GM10248 (cell line): ENCODE data around the gene SPTB.

ENCODE experiments used
- CTCF ChIA-PET: fragments of 300-600 bp; sonication (Branson Sonifier 250); formaldehyde crosslinking; extraction: SDS; loops from one replicate; lab custom pipeline; 2021; ENCODE audit warnings: antibody characterized with exemption; lab: Yijun Ruan, JAX
- POLR2A ChIA-PET: fragments of 350-650 bp; sonication (Branson Sonifier 250); formaldehyde crosslinking; extraction: SDS; loops from one replicate; lab custom pipeline; 2020; ENCODE audit warnings: antibody characterized with exemption; lab: Yijun Ruan, JAX
- DNase-seq: peaks from one replicate; pipeline ENCODE4 v3.0.0; 2012; ENCODE audit errors: extremely low spot score
- TF ChIP-seq, protein P1 (sequence below): IDR thresholded peaks from 2 replicates; pipeline ENCODE4 v1.5.1; 2012; ENCODE audit warnings: mild to moderate bottlenecking, low read depth; ENCODE audit errors: extremely low read depth, missing control alignments, control extremely low read depth

The SPTB gene

DNA sequence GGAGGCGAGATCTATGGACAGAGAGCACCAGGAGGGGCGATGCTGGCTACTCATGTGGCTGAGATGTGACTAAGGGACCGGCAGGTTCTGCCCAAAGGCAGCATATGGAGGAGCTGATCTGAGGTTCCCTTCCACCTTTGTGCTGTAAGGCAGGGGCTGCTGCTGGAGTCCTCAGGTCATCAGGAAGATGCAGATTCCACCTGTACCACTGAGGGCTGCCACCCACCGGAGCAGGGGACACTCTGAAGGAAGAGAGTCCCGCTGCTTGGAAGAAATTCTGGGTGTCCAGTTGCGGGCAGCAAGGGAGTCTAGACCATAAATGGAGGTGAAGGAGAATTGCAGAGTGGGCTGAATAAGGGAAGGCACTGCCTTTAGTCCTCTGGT is 120.2 kb downstream of the SPTB start:
- ChIA-PET POLR2A (no interaction called here), CTCF (interaction anchor here (0.8 to 3.0 kb wide), 8 partner anchors 10 to 214 kb away, joined by 3 to 14 read pairs (median 4); no protein-coding TSS in a partner anchor)
- TF ChIP-seq, protein P1, sequence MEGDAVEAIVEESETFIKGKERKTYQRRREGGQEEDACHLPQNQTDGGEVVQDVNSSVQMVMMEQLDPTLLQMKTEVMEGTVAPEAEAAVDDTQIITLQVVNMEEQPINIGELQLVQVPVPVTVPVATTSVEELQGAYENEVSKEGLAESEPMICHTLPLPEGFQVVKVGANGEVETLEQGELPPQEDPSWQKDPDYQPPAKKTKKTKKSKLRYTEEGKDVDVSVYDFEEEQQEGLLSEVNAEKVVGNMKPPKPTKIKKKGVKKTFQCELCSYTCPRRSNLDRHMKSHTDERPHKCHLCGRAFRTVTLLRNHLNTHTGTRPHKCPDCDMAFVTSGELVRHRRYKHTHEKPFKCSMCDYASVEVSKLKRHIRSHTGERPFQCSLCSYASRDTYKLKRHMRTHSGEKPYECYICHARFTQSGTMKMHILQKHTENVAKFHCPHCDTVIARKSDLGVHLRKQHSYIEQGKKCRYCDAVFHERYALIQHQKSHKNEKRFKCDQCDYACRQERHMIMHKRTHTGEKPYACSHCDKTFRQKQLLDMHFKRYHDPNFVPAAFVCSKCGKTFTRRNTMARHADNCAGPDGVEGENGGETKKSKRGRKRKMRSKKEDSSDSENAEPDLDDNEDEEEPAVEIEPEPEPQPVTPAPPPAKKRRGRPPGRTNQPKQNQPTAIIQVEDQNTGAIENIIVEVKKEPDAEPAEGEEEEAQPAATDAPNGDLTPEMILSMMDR = no peak
- DNase-seq = no peak

DNA sequence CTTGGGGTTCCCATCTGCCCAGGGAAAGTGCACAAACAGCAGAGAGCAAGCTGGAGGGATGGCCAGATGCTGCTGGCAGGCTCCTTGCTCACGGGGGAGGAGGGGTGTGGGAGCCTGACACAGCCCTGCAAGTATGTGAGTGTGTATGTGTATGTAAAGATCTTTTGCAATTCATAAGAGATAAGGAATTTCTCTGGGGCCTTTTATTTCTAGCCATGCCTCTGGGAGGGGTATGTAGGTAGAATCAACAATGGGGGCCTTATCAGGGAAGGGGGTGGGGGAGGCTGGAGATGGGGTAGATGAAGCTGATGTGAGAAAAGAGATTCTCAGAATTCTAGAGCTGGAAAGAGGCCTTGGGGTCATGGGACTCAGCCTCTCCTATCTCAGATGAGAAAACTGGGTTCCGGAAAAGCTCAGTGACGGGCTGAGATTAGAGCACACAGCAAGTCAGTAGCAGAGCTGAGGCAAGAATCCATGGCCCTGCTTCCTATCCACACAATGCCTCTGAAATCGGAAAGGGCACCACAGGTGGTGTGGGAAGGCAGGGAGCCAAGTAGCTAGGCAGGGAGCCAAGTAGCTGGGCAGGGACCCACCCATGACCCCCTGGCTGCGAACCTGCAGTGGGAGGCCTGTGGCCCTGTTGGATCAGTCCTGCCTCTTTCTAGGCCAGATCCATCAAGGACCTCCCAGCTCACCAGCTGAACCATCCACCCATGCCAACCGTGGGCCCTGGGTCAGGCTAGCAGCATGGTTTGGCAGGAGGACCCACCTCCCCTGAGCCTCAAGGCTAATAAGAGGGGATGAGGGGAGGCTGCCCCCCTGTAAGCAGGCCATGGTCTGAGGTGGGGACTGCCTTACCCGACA is 120.8 kb downstream of the SPTB start:
- no peak for DNase-seq
- ChIA-PET CTCF (interaction anchor here (0.8 to 3.0 kb wide), 8 partner anchors 9 to 215 kb away, joined by 3 to 14 read pairs (median 4); no protein-coding TSS in a partner anchor), POLR2A (no interaction called here)
- TF ChIP-seq, protein P1 = no peak

DNA sequence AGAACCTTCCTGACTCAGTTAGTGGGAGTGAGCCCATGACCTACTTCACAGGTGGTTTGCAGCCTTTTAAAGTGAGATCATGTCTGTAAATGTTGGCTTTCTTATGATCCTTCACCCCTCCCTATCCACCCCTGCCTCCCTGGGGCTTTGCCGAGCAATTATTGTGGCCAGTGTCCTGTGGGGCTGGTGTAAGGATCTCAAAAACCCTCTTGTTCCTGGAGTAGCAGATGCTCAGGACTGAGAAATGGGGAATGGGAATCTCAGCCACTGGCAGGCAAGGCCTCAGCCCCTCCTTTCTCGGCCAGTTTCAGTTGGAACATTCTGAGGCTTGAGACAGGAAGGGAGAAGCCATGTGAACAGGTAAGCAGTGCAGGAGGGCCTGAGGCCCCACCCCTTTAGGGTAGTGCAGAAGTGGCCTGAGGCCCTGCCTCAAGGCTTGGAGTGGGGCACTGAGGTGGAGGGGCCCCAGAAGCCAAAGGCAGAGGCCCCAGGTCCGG is 121.6 kb downstream of the SPTB start:
- DNase-seq = no peak
- CTCF ChIA-PET = interaction anchor here (3.0 kb wide), 1 partner anchor 134 kb away, joined by 14 read pairs; no protein-coding TSS in a partner anchor
- TF ChIP-seq, protein P1 = no peak
- POLR2A ChIA-PET = no interaction called here

DNA sequence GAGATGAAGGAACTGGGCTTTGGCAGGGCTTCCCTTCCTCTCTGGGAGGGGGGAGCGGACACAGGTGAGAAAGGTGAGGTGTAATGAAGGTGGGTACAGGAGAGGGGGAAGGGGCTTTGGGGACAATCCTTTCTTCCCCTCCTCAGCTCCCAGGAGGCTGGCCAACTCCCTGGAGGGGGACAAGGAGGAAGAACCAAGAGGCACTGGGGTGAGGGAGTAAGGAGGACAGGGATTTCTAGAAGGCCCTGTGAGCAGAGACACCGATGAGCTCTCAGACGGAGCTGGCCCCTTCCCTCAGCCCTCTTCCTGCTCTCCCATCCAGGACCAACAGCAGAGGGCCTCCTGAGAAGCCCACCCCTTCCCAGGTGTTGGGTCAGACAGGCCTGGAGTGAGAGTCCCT is 122.1 kb downstream of the SPTB start:
- TF ChIP-seq, protein P1 = no peak
- CTCF ChIA-PET = interaction anchor here (3.0 kb wide), 1 partner anchor 135 kb away, joined by 14 read pairs; no protein-coding TSS in a partner anchor
- POLR2A ChIA-PET = no interaction called here
- DNase-seq = no peak

DNA sequence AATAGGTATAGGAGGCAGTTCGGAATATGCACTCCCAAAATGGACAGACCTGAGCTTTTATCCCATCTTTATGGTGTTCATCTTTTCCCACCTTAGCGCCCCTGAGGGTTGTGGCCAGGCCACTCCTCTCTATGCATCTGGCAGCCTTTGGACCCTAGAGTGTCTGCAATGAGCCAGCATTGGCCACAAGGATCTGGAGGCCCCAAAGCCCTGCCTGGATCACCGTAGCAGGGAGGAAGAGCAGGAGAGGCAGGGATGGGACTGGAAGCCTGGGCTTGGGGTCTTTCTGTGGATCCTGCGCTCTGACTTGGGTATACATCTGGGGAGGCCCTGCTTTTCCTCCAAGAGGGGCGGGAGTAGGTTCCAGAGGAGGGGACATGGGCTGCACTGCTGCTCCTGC is 123.0 kb downstream of the SPTB start:
- ChIA-PET CTCF (interaction anchor here (0.7 to 2.4 kb wide), 3 partner anchors 8 to 263 kb away, joined by 3 to 8 read pairs (median 3); no protein-coding TSS in a partner anchor), POLR2A (no interaction called here)

DNA sequence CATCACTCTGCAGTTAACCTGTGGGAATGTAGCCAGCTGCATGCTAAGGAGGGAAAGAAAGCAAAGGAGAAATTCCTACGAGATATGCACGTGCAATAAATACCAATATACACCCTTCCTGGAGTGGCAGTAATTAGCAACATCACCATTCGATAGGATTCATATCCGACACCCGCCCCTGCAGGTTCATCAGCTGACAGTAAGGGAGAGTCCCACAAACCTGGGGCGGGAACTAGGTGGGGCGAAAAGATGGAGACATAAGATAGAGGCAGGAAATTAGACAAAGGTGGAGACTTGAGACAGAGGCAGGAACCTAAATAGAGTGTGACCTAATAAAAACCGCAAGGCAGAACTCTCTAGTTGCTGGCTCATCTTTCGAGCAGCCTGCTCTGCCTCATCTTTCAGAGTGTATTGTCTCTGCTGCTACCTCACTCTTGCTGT is 123.9 kb downstream of the SPTB start:
- POLR2A ChIA-PET = no interaction called here
- TF ChIP-seq, protein P1 = no peak
- CTCF ChIA-PET = interaction anchor here (0.7 to 2.4 kb wide), 4 partner anchors 9 to 264 kb away, joined by 3 to 8 read pairs (median 3); no protein-coding TSS in a partner anchor
- no peak for DNase-seq

More for the DNA sequence above, 123.0 kb downstream of the SPTB start:
- no peak for DNase-seq
- TF ChIP-seq, protein P1 = no peak
